Progenitor cell of endocrine pancreas (in vitro differentiated cells): Measurements from ENCODE around the gene ATP5PD. TPM values are rescaled to one million over a fixed set of nuclear protein-coding genes. Genes with fewer than 3 reads are reported as not detected.

Source experiments
- DNase-seq: peaks from one replicate; pipeline ENCODE4 v3.0.0; 2021; ENCODE audit warnings: low spot score; ENCODE audit not compliant: unreplicated experiment
- H3K27ac Mint-ChIP-seq: 2 replicates; pipeline ENCODE4 v1.8.0; 2021; ENCODE audit warnings: mild to moderate bottlenecking, moderate library complexity, mixed read lengths
- H3K27me3 Mint-ChIP-seq: 2 replicates; pipeline ENCODE4 v1.8.0; 2021; ENCODE audit warnings: mixed read lengths
- H3K36me3 Mint-ChIP-seq: 2 replicates; pipeline ENCODE4 v1.8.0; 2022; ENCODE audit warnings: mixed read lengths; ENCODE audit not compliant: insufficient read depth
- H3K4me1 Mint-ChIP-seq: 2 replicates; pipeline ENCODE4 v1.8.0; 2021; ENCODE audit warnings: low read depth, mixed read lengths
- H3K4me3 Mint-ChIP-seq: 2 replicates; pipeline ENCODE4 v1.8.0; 2021; ENCODE audit warnings: low read depth, mild to moderate bottlenecking, moderate library complexity, mixed read lengths
- H3K9me3 Mint-ChIP-seq: 2 replicates; pipeline ENCODE4 v1.8.0; 2021; ENCODE audit warnings: low read depth, mixed read lengths
- CTCF ChIP-seq: fragments of 200-600 bp; sonication (generic); IDR thresholded peaks from one replicate; pipeline ENCODE4 v1.5.0; 2021; ENCODE audit warnings: antibody characterized with exemption, mild to moderate bottlenecking; ENCODE audit not compliant: unreplicated experiment
- total RNA-seq: library from RNA; stranded (reverse); gene quantifications from 2 replicates; pipeline ENCODE4 v1.2.1, GENCODE V29; 2021

The ATP5PD gene
- total RNA-seq, 1 donor from 2014 or later: 160 TPM

- Mint-ChIP-seq H3K4me1 (no peaks in the 10 kb centered on the region), H3K4me3 (no peak overlapping the region), H3K27me3 (no peaks in the 10 kb centered on the region), H3K27ac (no peak overlapping the region), H3K36me3 (peaks cover 25% of the 10 kb centered on the region), H3K9me3 (peaks cover 18% of the 10 kb centered on the region)
- DNase-seq: no peak
- TF ChIP-seq CTCF: no peak
Measured at GRCh38 chr17:75024686-75025397, 21.9 kb downstream of the ATP5PD start.

- H3K9me3 Mint-ChIP-seq: peaks cover 3% of the 10 kb centered on the region
- no peak for DNase-seq
- peaks cover 29% of the 10 kb centered on the region for H3K36me3 Mint-ChIP-seq
- no peak for TF ChIP-seq CTCF
- H3K27me3 Mint-ChIP-seq: no peaks in the 10 kb centered on the region
- no peak overlapping the region for H3K27ac Mint-ChIP-seq
- no peaks in the 10 kb centered on the region for H3K4me1 Mint-ChIP-seq
- no peak overlapping the region for H3K4me3 Mint-ChIP-seq
Measured at GRCh38 chr17:75020331-75021110, 26.2 kb downstream of the ATP5PD start.

GRCh38 chr17:75019710-75020109 lies 27.1 kb downstream of the ATP5PD start:
- no peak for DNase-seq
- no peaks in the 10 kb centered on the region for H3K4me1 Mint-ChIP-seq
- no peaks in the 10 kb centered on the region for H3K9me3 Mint-ChIP-seq
- no peak overlapping the region for H3K27ac Mint-ChIP-seq
- no peak for TF ChIP-seq CTCF
- H3K36me3 Mint-ChIP-seq: peaks cover 27% of the 10 kb centered on the region
- no peak overlapping the region for H3K4me3 Mint-ChIP-seq
- no peaks in the 10 kb centered on the region for H3K27me3 Mint-ChIP-seq

- H3K9me3 Mint-ChIP-seq: no peaks in the 10 kb centered on the region
- peaks cover 25% of the 10 kb centered on the region for H3K36me3 Mint-ChIP-seq
- no peaks in the 10 kb centered on the region for H3K27me3 Mint-ChIP-seq
- H3K27ac Mint-ChIP-seq: no peak overlapping the region
- H3K4me1 Mint-ChIP-seq: no peaks in the 10 kb centered on the region
- DNase-seq: no peak
- no peak overlapping the region for H3K4me3 Mint-ChIP-seq
- no peak for TF ChIP-seq CTCF
Measured at GRCh38 chr17:75019146-75019545, 27.6 kb downstream of the ATP5PD start.

- Mint-ChIP-seq H3K9me3 (no peaks in the 10 kb centered on the region), H3K27me3 (no peaks in the 10 kb centered on the region), H3K4me3 (peak overlapping the region; percentile 90), H3K27ac (peak overlapping the region; percentile 95), H3K4me1 (peaks cover 16% of the 10 kb centered on the region), H3K36me3 (peaks cover 8% of the 10 kb centered on the region)
- DNase-seq: no peak
- no peak for TF ChIP-seq CTCF
Measured at GRCh38 chr17:75013092-75013559, 33.6 kb downstream of the ATP5PD start.
